ENCODE results near the gene LCLAT1. TPM values are rescaled to one million over a fixed set of nuclear protein-coding genes. Genes with fewer than 3 reads are reported as not detected.

LCLAT1 gene
- total RNA-seq, 2 experiments from 2014 or later, result 8.3 to 10.2 TPM

GRCh38 chr2:30608643-30609042 is 161.6 kb downstream of the LCLAT1 start:
- Histone ChIP-seq H3K27ac (ENCODE audit: low read depth in 1 of 2, low read length in 2 of 2) (no peak overlapping the region), H3K27me3 (ENCODE audit: control insufficient read depth in 1 of 2, insufficient read depth in 2 of 2, low read length in 2 of 2) (no peaks in the 10 kb centered on the region), H3K4me1 (ENCODE audit: insufficient read depth, low read length) (no peaks in the 10 kb centered on the region), H3K4me3 (ENCODE audit: low read length) (no peak overlapping the region), H3K9me3 (ENCODE audit: control insufficient read depth in 1 of 2, insufficient read depth in 1 of 2, low read length in 2 of 2) (no peaks in the 10 kb centered on the region), H3K36me3 (ENCODE audit: insufficient read depth, low read length) (no peaks in the 10 kb centered on the region)
- DNase-seq (no peak), ATAC-seq (ENCODE audit: poor library complexity) (no peak)
- intact Hi-C loops (cut with DNase I, micrococcal nuclease), result no loop called here
- no peaks in the 10 kb centered on the region for H3K9me3 Mint-ChIP-seq
- no peak overlapping the region for H3K4me3 Mint-ChIP-seq
- H3K27me3 Mint-ChIP-seq, result no peaks in the 10 kb centered on the region
- CTCF ChIA-PET, result no interaction called here
- no peak for TF ChIP-seq CTCF (IDR thresholded peaks at IDR 0.05)
- H3K36me3 Mint-ChIP-seq (ENCODE audit: low read depth), result peaks cover 16% of the 10 kb centered on the region
- POLR2A ChIA-PET, result no interaction called here
- no peak overlapping the region for H3K27ac Mint-ChIP-seq
- no peaks in the 10 kb centered on the region for H3K4me1 Mint-ChIP-seq (ENCODE audit: low read depth)

GRCh38 chr2:30611583-30611982 is 164.5 kb downstream of the LCLAT1 start:
- ChIA-PET POLR2A (no interaction called here), CTCF (no interaction called here)
- Histone ChIP-seq H3K4me1 (ENCODE audit: insufficient read depth, low read length) (no peaks in the 10 kb centered on the region), H3K4me3 (ENCODE audit: low read length) (no peak overlapping the region), H3K27ac (ENCODE audit: low read depth in 1 of 2, low read length in 2 of 2) (no peak overlapping the region), H3K36me3 (ENCODE audit: insufficient read depth, low read length) (no peaks in the 10 kb centered on the region), H3K27me3 (ENCODE audit: control insufficient read depth in 1 of 2, insufficient read depth in 2 of 2, low read length in 2 of 2) (no peaks in the 10 kb centered on the region), H3K9me3 (ENCODE audit: control insufficient read depth in 1 of 2, insufficient read depth in 1 of 2, low read length in 2 of 2) (no peaks in the 10 kb centered on the region)
- H3K9me3 Mint-ChIP-seq, result no peaks in the 10 kb centered on the region
- no peaks in the 10 kb centered on the region for H3K27me3 Mint-ChIP-seq
- no peak for TF ChIP-seq CTCF (IDR thresholded peaks at IDR 0.05)
- H3K27ac Mint-ChIP-seq, result no peak overlapping the region
- no peaks in the 10 kb centered on the region for H3K36me3 Mint-ChIP-seq (ENCODE audit: low read depth)
- H3K4me1 Mint-ChIP-seq (ENCODE audit: low read depth), result no peaks in the 10 kb centered on the region
- no peak for ATAC-seq (ENCODE audit: poor library complexity)
- no peak overlapping the region for H3K4me3 Mint-ChIP-seq
- intact Hi-C loops (cut with DNase I, micrococcal nuclease), result no loop called here
- DNase-seq, result no peak

GRCh38 chr2:30612371-30612770 is 165.3 kb downstream of the LCLAT1 start:
- Mint-ChIP-seq H3K27me3 (no peaks in the 10 kb centered on the region), H3K36me3 (ENCODE audit: low read depth) (no peaks in the 10 kb centered on the region), H3K4me1 (ENCODE audit: low read depth) (no peaks in the 10 kb centered on the region), H3K4me3 (no peak overlapping the region), H3K9me3 (no peaks in the 10 kb centered on the region), H3K27ac (no peak overlapping the region)
- no peak for DNase-seq
- intact Hi-C loops (cut with DNase I, micrococcal nuclease), result no loop called here
- Histone ChIP-seq H3K27me3 (ENCODE audit: control insufficient read depth in 1 of 2, insufficient read depth in 2 of 2, low read length in 2 of 2) (no peaks in the 10 kb centered on the region), H3K4me3 (ENCODE audit: low read length) (no peak overlapping the region), H3K4me1 (ENCODE audit: insufficient read depth, low read length) (no peaks in the 10 kb centered on the region), H3K9me3 (ENCODE audit: control insufficient read depth in 1 of 2, insufficient read depth in 1 of 2, low read length in 2 of 2) (no peaks in the 10 kb centered on the region), H3K36me3 (ENCODE audit: insufficient read depth, low read length) (no peaks in the 10 kb centered on the region), H3K27ac (ENCODE audit: low read depth in 1 of 2, low read length in 2 of 2) (no peak overlapping the region)
- ATAC-seq (ENCODE audit: poor library complexity), result no peak
- ChIA-PET POLR2A (no interaction called here), CTCF (no interaction called here)
- no peak for TF ChIP-seq CTCF (IDR thresholded peaks at IDR 0.05)

Data from CD4-positive, alpha-beta T cell (primary cell).